Astrocyte (in vitro differentiated cells and primary cell): Measurements from ENCODE around the gene ST6GALNAC3. TPM values are rescaled to one million over a fixed set of nuclear protein-coding genes. Genes with fewer than 3 reads are reported as not detected.

Source experiments
- DNase-seq: peaks from one replicate; pipeline ENCODE4 v3.0.0-alpha.2; 2010; ENCODE audit warnings: low read depth
- FAIRE-seq: peaks from 2 replicates; lab custom pipeline; 2011; peaks lifted over from hg19 to GRCh38; lab: Jason Lieb, UNC
- H2AFZ ChIP-seq: 2 replicates; pipeline ENCODE4 v1.6.0; 2012; ENCODE audit warnings: low read depth, low read length, inconsistent platforms
- H3K27ac ChIP-seq: 2 replicates; pipeline ENCODE4 v1.5.1; 2011; ENCODE audit warnings: low read depth, low read length, inconsistent platforms
- H3K27me3 ChIP-seq: 2 replicates; pipeline ENCODE4 v1.6.0; 2011; ENCODE audit warnings: low read length, inconsistent platforms; ENCODE audit not compliant: insufficient read depth
- H3K36me3 ChIP-seq: 2 replicates; pipeline ENCODE4 v1.5.1; 2011; ENCODE audit warnings: low read length, inconsistent platforms; ENCODE audit not compliant: insufficient read depth
- H3K4me1 ChIP-seq: 2 replicates; pipeline ENCODE4 v1.5.1; 2011; ENCODE audit warnings: low read length, inconsistent platforms; ENCODE audit not compliant: insufficient read depth
- H3K4me2 ChIP-seq: 2 replicates; pipeline ENCODE4 v1.6.0; 2012; ENCODE audit warnings: low read length, inconsistent platforms
- H3K4me3 ChIP-seq: 2 replicates; pipeline ENCODE4 v1.5.1; 2011; ENCODE audit warnings: low read depth, mild to moderate bottlenecking, low read length, inconsistent platforms; ENCODE audit not compliant: insufficient read depth
- H3K79me2 ChIP-seq: 2 replicates; pipeline ENCODE4 v1.6.0; 2012; ENCODE audit warnings: mild to moderate bottlenecking, low read length, inconsistent platforms; ENCODE audit not compliant: insufficient read depth
- H3K9ac ChIP-seq: 2 replicates; pipeline ENCODE4 v1.6.0; 2012; ENCODE audit warnings: mild to moderate bottlenecking, low read length, inconsistent platforms
- H3K9me3 ChIP-seq: 2 replicates; pipeline ENCODE4 v1.5.1; 2012; ENCODE audit warnings: low read depth, mild to moderate bottlenecking, low read length, inconsistent platforms; ENCODE audit not compliant: insufficient read depth
- H4K20me1 ChIP-seq: 2 replicates; pipeline ENCODE4 v1.6.0; 2012; ENCODE audit warnings: low read length, inconsistent platforms; ENCODE audit not compliant: insufficient read depth
- H3K27ac Mint-ChIP-seq: one replicate; pipeline ENCODE4 v1.8.0; 2021; ENCODE audit warnings: mild to moderate bottlenecking, mixed read lengths; ENCODE audit not compliant: unreplicated experiment
- H3K27me3 Mint-ChIP-seq: one replicate; pipeline ENCODE4 v1.8.0; 2021; ENCODE audit warnings: low read depth, mixed read lengths; ENCODE audit not compliant: unreplicated experiment
- H3K36me3 Mint-ChIP-seq: one replicate; pipeline ENCODE4 v1.8.0; 2021; ENCODE audit warnings: low read depth, mixed read lengths; ENCODE audit not compliant: unreplicated experiment
- H3K4me1 Mint-ChIP-seq: one replicate; pipeline ENCODE4 v1.8.0; 2021; ENCODE audit warnings: low read depth, mixed read lengths; ENCODE audit not compliant: unreplicated experiment
- H3K4me3 Mint-ChIP-seq: one replicate; pipeline ENCODE4 v1.8.0; 2021; ENCODE audit warnings: mild to moderate bottlenecking, moderate library complexity, mixed read lengths; ENCODE audit not compliant: unreplicated experiment
- H3K9me3 Mint-ChIP-seq: one replicate; pipeline ENCODE4 v1.8.0; 2021; ENCODE audit warnings: mild to moderate bottlenecking, mixed read lengths; ENCODE audit not compliant: unreplicated experiment
- EZH2 ChIP-seq: IDR thresholded peaks from 2 replicates; pipeline ENCODE4 v1.6.1; 2012; ENCODE audit warnings: mild to moderate bottlenecking, low read length, inconsistent platforms; ENCODE audit not compliant: insufficient read depth
- total RNA-seq: library from RNA; stranded (reverse); gene quantifications from 2 replicates; pipeline ENCODE4 v1.2.1, GENCODE V29; 2021
- TF ChIP-seq, protein P1 (sequence below): IDR thresholded peaks from 2 replicates; pipeline ENCODE4 v1.5.1; 2011; ENCODE audit warnings: low read depth, mild to moderate bottlenecking, inconsistent platforms, low read length, moderate library complexity; ENCODE audit not compliant: insufficient read depth

ST6GALNAC3 gene
- total RNA-seq, 1 donor from 2014 or later, result 3.2 TPM

DNA sequence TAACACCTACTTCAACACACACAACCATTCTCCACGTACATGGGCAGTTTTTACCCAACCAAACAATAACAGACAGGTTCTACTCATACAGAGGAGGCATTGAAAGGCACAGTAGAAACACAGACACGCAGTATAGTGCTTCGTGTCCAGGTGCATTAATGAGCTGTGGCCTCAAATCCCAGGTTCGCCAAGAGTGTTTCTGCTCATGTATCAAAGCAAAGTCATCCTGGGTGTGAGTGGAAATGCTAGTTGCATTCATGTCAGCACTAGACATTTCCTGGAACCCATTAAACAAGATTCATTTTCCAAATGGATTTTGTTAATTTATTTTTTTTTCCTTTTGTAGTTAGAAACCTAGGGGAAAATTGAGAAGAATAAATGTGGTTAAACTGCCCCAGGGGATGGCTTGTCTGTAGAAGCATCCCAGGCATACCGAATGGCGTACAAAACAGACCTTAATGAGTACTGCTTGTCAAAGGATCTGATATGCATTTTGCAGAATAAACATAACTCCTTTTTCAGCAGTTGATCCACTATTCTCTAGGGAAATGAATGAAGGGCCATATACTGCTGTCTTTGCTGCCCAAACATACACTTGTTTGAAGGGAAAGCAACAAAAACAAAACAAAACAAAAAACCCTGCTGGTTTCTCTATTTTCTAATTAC lies 494.2 kb downstream of the ST6GALNAC3 start:
- Histone ChIP-seq H3K4me3 (no peak overlapping the region), H3K4me1 (no peaks in the 10 kb centered on the region), H3K4me2 (no peak overlapping the region), H3K36me3 (no peaks in the 10 kb centered on the region), H3K79me2 (no peaks in the 10 kb centered on the region), H3K27me3 (no peaks in the 10 kb centered on the region), H3K9me3 (no peaks in the 10 kb centered on the region), H4K20me1 (no peaks in the 10 kb centered on the region), H2AFZ (no peak overlapping the region), H3K9ac (no peak overlapping the region), H3K27ac (no peak overlapping the region)
- Mint-ChIP-seq H3K36me3 (no peaks in the 10 kb centered on the region), H3K9me3 (no peaks in the 10 kb centered on the region), H3K4me3 (no peak overlapping the region), H3K27ac (no peak overlapping the region), H3K4me1 (no peaks in the 10 kb centered on the region), H3K27me3 (peaks cover 4% of the 10 kb centered on the region)
- FAIRE-seq (no peak), DNase-seq (no peak)
- no peak for TF ChIP-seq EZH2
- TF ChIP-seq, protein P1, sequence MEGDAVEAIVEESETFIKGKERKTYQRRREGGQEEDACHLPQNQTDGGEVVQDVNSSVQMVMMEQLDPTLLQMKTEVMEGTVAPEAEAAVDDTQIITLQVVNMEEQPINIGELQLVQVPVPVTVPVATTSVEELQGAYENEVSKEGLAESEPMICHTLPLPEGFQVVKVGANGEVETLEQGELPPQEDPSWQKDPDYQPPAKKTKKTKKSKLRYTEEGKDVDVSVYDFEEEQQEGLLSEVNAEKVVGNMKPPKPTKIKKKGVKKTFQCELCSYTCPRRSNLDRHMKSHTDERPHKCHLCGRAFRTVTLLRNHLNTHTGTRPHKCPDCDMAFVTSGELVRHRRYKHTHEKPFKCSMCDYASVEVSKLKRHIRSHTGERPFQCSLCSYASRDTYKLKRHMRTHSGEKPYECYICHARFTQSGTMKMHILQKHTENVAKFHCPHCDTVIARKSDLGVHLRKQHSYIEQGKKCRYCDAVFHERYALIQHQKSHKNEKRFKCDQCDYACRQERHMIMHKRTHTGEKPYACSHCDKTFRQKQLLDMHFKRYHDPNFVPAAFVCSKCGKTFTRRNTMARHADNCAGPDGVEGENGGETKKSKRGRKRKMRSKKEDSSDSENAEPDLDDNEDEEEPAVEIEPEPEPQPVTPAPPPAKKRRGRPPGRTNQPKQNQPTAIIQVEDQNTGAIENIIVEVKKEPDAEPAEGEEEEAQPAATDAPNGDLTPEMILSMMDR, result no peak

DNA sequence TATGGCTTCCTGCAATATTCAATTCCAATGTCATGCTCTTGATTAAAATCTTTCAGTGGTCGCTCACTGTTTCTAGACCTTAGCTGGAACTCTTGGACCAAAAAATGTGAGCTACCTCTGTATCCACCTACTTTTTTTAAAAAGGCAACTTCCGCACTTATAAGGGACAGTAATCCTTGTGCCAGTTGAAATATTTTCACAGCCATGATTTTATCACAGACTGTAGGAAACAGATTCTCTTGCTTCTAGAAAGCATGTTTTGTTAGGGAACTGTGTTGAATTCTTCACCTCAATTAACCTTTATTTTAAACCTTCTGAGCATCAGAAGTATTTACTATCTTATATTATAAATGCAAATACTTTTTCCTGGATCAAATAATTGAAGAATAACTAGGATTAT lies 496.7 kb downstream of the ST6GALNAC3 start:
- H3K9me3 Mint-ChIP-seq, result no peaks in the 10 kb centered on the region
- no peaks in the 10 kb centered on the region for H3K4me1 Mint-ChIP-seq
- H3K79me2 ChIP-seq, result no peaks in the 10 kb centered on the region
- H3K36me3 Mint-ChIP-seq, result no peaks in the 10 kb centered on the region
- H3K27me3 Mint-ChIP-seq, result peaks cover 4% of the 10 kb centered on the region
- H3K9me3 ChIP-seq, result no peaks in the 10 kb centered on the region
- TF ChIP-seq, protein P1, result no peak
- TF ChIP-seq EZH2, result no peak
- H3K27me3 ChIP-seq, result no peaks in the 10 kb centered on the region
- H3K4me1 ChIP-seq, result no peaks in the 10 kb centered on the region
- no peak overlapping the region for H2AFZ ChIP-seq
- H3K4me3 ChIP-seq, result no peak overlapping the region
- H3K27ac ChIP-seq, result no peak overlapping the region
- H3K27ac Mint-ChIP-seq, result no peak overlapping the region
- FAIRE-seq (no peak), DNase-seq (no peak)
- H3K9ac ChIP-seq, result no peak overlapping the region
- no peaks in the 10 kb centered on the region for H3K36me3 ChIP-seq
- no peak overlapping the region for H3K4me3 Mint-ChIP-seq
- H4K20me1 ChIP-seq, result no peaks in the 10 kb centered on the region
- no peak overlapping the region for H3K4me2 ChIP-seq

DNA sequence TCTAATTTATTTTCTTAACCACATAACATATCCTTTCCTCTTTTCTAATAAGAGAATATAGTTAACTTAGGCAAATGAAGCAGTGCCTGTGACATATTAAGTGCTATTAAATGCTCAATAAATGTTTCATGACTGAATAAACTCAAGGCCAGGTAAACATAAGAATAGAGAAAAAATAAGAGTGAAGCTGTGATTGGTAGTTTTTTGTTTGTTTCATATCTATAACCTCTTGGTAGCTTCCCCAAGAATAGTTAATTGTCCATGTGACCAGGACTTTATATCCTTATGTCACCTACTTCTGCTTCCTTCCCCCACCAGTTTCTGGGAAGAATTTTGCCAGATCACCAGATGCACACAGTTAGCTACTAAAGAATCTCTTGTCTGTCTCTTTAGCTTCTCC lies 497.7 kb downstream of the ST6GALNAC3 start:
- Histone ChIP-seq H3K9me3 (no peaks in the 10 kb centered on the region), H3K79me2 (no peaks in the 10 kb centered on the region), H3K9ac (no peak overlapping the region), H3K36me3 (no peaks in the 10 kb centered on the region), H4K20me1 (no peaks in the 10 kb centered on the region), H3K27ac (no peak overlapping the region), H2AFZ (no peak overlapping the region), H3K27me3 (no peaks in the 10 kb centered on the region), H3K4me1 (no peaks in the 10 kb centered on the region), H3K4me2 (no peak overlapping the region), H3K4me3 (no peak overlapping the region)
- TF ChIP-seq, protein P1, result no peak
- TF ChIP-seq EZH2, result no peak
- H3K9me3 Mint-ChIP-seq, result no peaks in the 10 kb centered on the region
- H3K27ac Mint-ChIP-seq, result no peak overlapping the region
- no peak for FAIRE-seq
- peaks cover 4% of the 10 kb centered on the region for H3K27me3 Mint-ChIP-seq
- H3K4me1 Mint-ChIP-seq, result no peaks in the 10 kb centered on the region
- H3K36me3 Mint-ChIP-seq, result no peaks in the 10 kb centered on the region
- H3K4me3 Mint-ChIP-seq, result no peak overlapping the region
- DNase-seq, result no peak
